Trophoblast cell (in vitro differentiated cells and primary cell): ENCODE results near the gene BTG4.

ENCODE experiments used
- DNase-seq, 2 donors: peaks; one replicate each; pipeline ENCODE4 v3.0.0-alpha.2; 2016
- H2AFZ ChIP-seq: 2 replicates; pipeline ENCODE4 v1.6.1; 2013; ENCODE audit warnings: low read length, moderate library complexity, mild to moderate bottlenecking; ENCODE audit not compliant: insufficient read depth, poor library complexity
- H2AK5ac ChIP-seq: 2 replicates; pipeline ENCODE4 v1.6.1; 2013; ENCODE audit warnings: mild to moderate bottlenecking, low read length
- H2BK120ac ChIP-seq: 2 replicates; pipeline ENCODE4 v1.6.1; 2013; ENCODE audit warnings: low read length, mild to moderate bottlenecking, moderate library complexity; ENCODE audit not compliant: insufficient read depth, poor library complexity
- H2BK12ac ChIP-seq: 2 replicates; pipeline ENCODE4 v1.6.1; 2013; ENCODE audit warnings: mild to moderate bottlenecking, low read length, moderate library complexity
- H2BK5ac ChIP-seq: 2 replicates; pipeline ENCODE4 v1.6.1; 2013; ENCODE audit warnings: low read length, low read depth, moderate library complexity, mild to moderate bottlenecking; ENCODE audit not compliant: poor library complexity
- H3K14ac ChIP-seq: 2 replicates; pipeline ENCODE4 v1.6.1; 2013; ENCODE audit warnings: mild to moderate bottlenecking, low read length
- H3K18ac ChIP-seq: 2 replicates; pipeline ENCODE4 v1.6.1; 2013; ENCODE audit warnings: mild to moderate bottlenecking, low read length
- H3K23ac ChIP-seq: 2 replicates; pipeline ENCODE4 v1.6.1; 2013; ENCODE audit warnings: low read length
- H3K27ac ChIP-seq: 2 replicates; pipeline ENCODE4 v1.5.1; 2013; ENCODE audit warnings: low read depth, mild to moderate bottlenecking, inconsistent platforms, low read length, moderate library complexity
- H3K27me3 ChIP-seq: 2 replicates; pipeline ENCODE4 v1.6.1; 2013; ENCODE audit warnings: inconsistent platforms, mild to moderate bottlenecking, low read length, moderate library complexity; ENCODE audit not compliant: insufficient read depth
- H3K36me3 ChIP-seq, 2 experiments: 1 replicate in 1 of 2; 2 replicates in 1 of 2; pipeline ENCODE4 v1.6.1; 2013; ENCODE audit warnings: low read length in 2 of 2, mild to moderate bottlenecking in 2 of 2, moderate library complexity in 1 of 2; ENCODE audit not compliant: insufficient read depth in 2 of 2, control insufficient read depth in 1 of 2
- H3K4ac ChIP-seq: 2 replicates; pipeline ENCODE4 v1.6.1; 2013; ENCODE audit warnings: low read depth, mild to moderate bottlenecking, low read length, moderate library complexity
- H3K4me1 ChIP-seq, 2 experiments: 1 replicate in 1 of 2; 2 replicates in 1 of 2; pipeline ENCODE4 v1.6.1; 2013; ENCODE audit warnings: low read length in 2 of 2, mild to moderate bottlenecking in 2 of 2, moderate library complexity in 1 of 2; ENCODE audit not compliant: insufficient read depth in 2 of 2, control insufficient read depth in 1 of 2
- H3K4me2 ChIP-seq: 2 replicates; pipeline ENCODE4 v1.6.1; 2013; ENCODE audit warnings: inconsistent platforms, mild to moderate bottlenecking, low read length, moderate library complexity
- H3K4me3 ChIP-seq: 2 replicates; pipeline ENCODE4 v1.5.1; 2013; ENCODE audit warnings: mild to moderate bottlenecking, low read depth, low read length, inconsistent platforms
- H3K79me1 ChIP-seq: one replicate; pipeline ENCODE4 v1.6.1; 2013; ENCODE audit warnings: low read length
- H3K79me2 ChIP-seq: 2 replicates; pipeline ENCODE4 v1.6.1; 2013; ENCODE audit warnings: low read length, mild to moderate bottlenecking; ENCODE audit not compliant: control insufficient read depth, insufficient read depth, poor library complexity
- H3K9ac ChIP-seq: 2 replicates; pipeline ENCODE4 v1.6.1; 2013; ENCODE audit warnings: mild to moderate bottlenecking, low read length
- H3K9me3 ChIP-seq: 2 replicates; pipeline ENCODE4 v1.6.1; 2013; ENCODE audit warnings: low read depth, mild to moderate bottlenecking, control low read depth, inconsistent platforms, low read length; ENCODE audit not compliant: insufficient read depth
- H4K12ac ChIP-seq: 2 replicates; pipeline ENCODE4 v1.6.1; 2013; ENCODE audit warnings: low read depth, mild to moderate bottlenecking, low read length, moderate library complexity
- H4K8ac ChIP-seq: 2 replicates; pipeline ENCODE4 v1.6.1; 2013; ENCODE audit warnings: low read depth, mild to moderate bottlenecking, low read length, moderate library complexity
- H4K91ac ChIP-seq: one replicate; pipeline ENCODE4 v1.6.1; 2013; ENCODE audit warnings: low read depth, mild to moderate bottlenecking, low read length, moderate library complexity
- WGBS: extraction: QIAGEN DNeasy Blood & Tissue Kit; methylation state at CpG from one replicate; pipeline ENCODE4 v1.1.7; 2013; ENCODE audit warnings: missing lambda C conversion rate; ENCODE audit not compliant: insufficient read length, insufficient coverage; ENCODE audit errors: extremely low coverage; 5-methylcytosine and 5-hydroxymethylcytosine counted together

Gene BTG4

GRCh38 chr11:111532365-111532709, 20.2 kb upstream of the BTG4 start:
- H3K27me3 ChIP-seq = no peaks in the 10 kb centered on the region
- peaks cover 12% of the 10 kb centered on the region for H3K79me1 ChIP-seq
- H3K4ac ChIP-seq = no peak overlapping the region
- peak overlapping the region; percentile 17 for H4K91ac ChIP-seq
- H4K8ac ChIP-seq = no peak overlapping the region
- H2BK12ac ChIP-seq = peak overlapping the region; percentile 27
- no peak overlapping the region for H2AK5ac ChIP-seq
- H3K14ac ChIP-seq = no peak overlapping the region
- no peak overlapping the region for H3K23ac ChIP-seq
- WGBS = no CpG with 5 or more reads among the region's 5 CpGs
- peaks cover 9 to 11% of the 10 kb centered on the region in 2 experiments for H3K4me1 ChIP-seq
- H4K12ac ChIP-seq = no peak overlapping the region
- no peak overlapping the region for H2BK5ac ChIP-seq
- no peak overlapping the region for H3K4me2 ChIP-seq
- H3K9me3 ChIP-seq = no peaks in the 10 kb centered on the region
- H3K27ac ChIP-seq = no peak overlapping the region
- no peaks in the 10 kb centered on the region for H3K79me2 ChIP-seq
- no peak overlapping the region for H3K9ac ChIP-seq
- H2AFZ ChIP-seq = no peak overlapping the region
- H2BK120ac ChIP-seq = no peak overlapping the region
- DNase-seq = peak in 1 of 2 donors; percentile 50
- no peaks in the 10 kb centered on the region for H3K36me3 ChIP-seq
- no peak overlapping the region for H3K4me3 ChIP-seq
- no peak overlapping the region for H3K18ac ChIP-seq

DNA sequence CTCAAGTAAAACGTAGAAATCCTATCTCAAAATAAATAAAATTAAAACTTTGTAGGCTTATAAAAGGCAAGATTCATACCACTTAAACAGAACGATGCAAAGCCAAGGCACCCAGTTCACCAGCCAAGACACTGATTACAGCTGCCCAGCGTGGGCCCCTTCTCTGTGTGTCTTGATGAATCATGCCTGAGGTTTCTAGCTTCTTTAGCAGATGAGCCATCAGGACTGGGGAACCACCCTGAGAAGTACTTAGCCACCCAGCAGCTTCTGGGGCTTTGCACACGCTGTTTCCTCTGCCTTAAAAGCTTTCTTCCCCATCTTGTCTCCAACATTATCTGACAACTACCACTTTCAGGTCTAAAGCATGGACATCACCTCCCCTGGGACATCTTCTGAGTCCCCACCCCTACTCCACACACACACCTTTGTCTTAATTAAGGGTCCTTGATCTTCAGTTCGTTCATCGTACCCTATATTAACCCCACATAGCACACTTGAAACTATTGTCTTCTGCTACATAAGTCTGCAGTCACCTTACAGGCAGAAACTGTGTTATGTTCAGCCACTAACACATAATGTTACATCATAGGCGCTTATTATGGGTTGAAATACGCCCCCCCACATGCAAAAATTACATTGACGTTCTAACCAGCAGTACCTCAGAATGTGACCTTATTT, 19.6 kb upstream of the BTG4 start:
- Histone ChIP-seq H3K23ac (no peak overlapping the region), H3K27ac (peak overlapping the region; percentile 67)
- WGBS = no CpG with 5 or more reads among the region's 9 CpGs

GRCh38 chr11:111531136-111531535, 18.9 kb upstream of the BTG4 start:
- DNase-seq = no peak
- no peak overlapping the region for H3K18ac ChIP-seq
- H3K36me3 ChIP-seq = no peaks in the 10 kb centered on the region
- H3K79me2 ChIP-seq = no peaks in the 10 kb centered on the region
- H3K4ac ChIP-seq = no peak overlapping the region
- H3K4me2 ChIP-seq = no peak overlapping the region
- no peak overlapping the region for H3K27ac ChIP-seq
- no peak overlapping the region for H4K91ac ChIP-seq
- no peak overlapping the region for H2BK120ac ChIP-seq
- peaks cover 9 to 16% of the 10 kb centered on the region in 2 experiments for H3K4me1 ChIP-seq
- H2BK5ac ChIP-seq = no peak overlapping the region
- no peak overlapping the region for H2BK12ac ChIP-seq
- H4K12ac ChIP-seq = no peak overlapping the region
- no peak overlapping the region for H4K8ac ChIP-seq
- no peak overlapping the region for H3K4me3 ChIP-seq
- no peak overlapping the region for H2AFZ ChIP-seq
- H3K9ac ChIP-seq = no peak overlapping the region
- peaks cover 13% of the 10 kb centered on the region for H3K79me1 ChIP-seq
- no peaks in the 10 kb centered on the region for H3K9me3 ChIP-seq
- H3K27me3 ChIP-seq = no peaks in the 10 kb centered on the region
- H3K14ac ChIP-seq = no peak overlapping the region
- no peak overlapping the region for H2AK5ac ChIP-seq
- no peak overlapping the region for H3K23ac ChIP-seq

More for the DNA sequence above, 19.6 kb upstream of the BTG4 start:
- H3K9me3 ChIP-seq = no peaks in the 10 kb centered on the region
- H2BK12ac ChIP-seq = peak overlapping the region; percentile 87
- peak overlapping the region; percentile 82 for H4K91ac ChIP-seq
- peak overlapping the region; percentile 85 for H2BK5ac ChIP-seq
- H2AFZ ChIP-seq = no peak overlapping the region
- peak overlapping the region; percentile 22 for H4K8ac ChIP-seq
- H2AK5ac ChIP-seq = peak overlapping the region; percentile 69
- H3K27me3 ChIP-seq = no peaks in the 10 kb centered on the region
- peaks cover 12% of the 10 kb centered on the region for H3K79me1 ChIP-seq
- no peak overlapping the region for H3K9ac ChIP-seq
- H3K36me3 ChIP-seq = no peaks in the 10 kb centered on the region
- peaks cover 9 to 11% of the 10 kb centered on the region in 2 experiments for H3K4me1 ChIP-seq
- no peaks in the 10 kb centered on the region for H3K79me2 ChIP-seq
- H3K4me2 ChIP-seq = no peak overlapping the region
- peak overlapping the region; percentile 81 for H3K14ac ChIP-seq
- peak; percentile 71 to 72 for DNase-seq
- H3K18ac ChIP-seq = no peak overlapping the region
- no peak overlapping the region for H3K4me3 ChIP-seq
- H3K4ac ChIP-seq = peak overlapping the region; percentile 37
- H4K12ac ChIP-seq = peak overlapping the region; percentile 43
- peak overlapping the region; percentile 77 for H2BK120ac ChIP-seq

- Histone ChIP-seq H3K9ac (no peak overlapping the region), H4K12ac (no peak overlapping the region), H3K27ac (peak overlapping the region; percentile 57), H3K4ac (no peak overlapping the region), H2AFZ (no peak overlapping the region), H3K79me2 (peaks cover 2% of the 10 kb centered on the region), H2AK5ac (no peak overlapping the region), H3K23ac (no peak overlapping the region), H3K79me1 (peaks cover 16% of the 10 kb centered on the region), H4K91ac (no peak overlapping the region), H2BK12ac (no peak overlapping the region), H3K4me1 (peaks cover 13 to 19% of the 10 kb centered on the region in 2 experiments), H3K36me3 (no peaks in the 10 kb centered on the region), H3K18ac (no peak overlapping the region), H3K9me3 (no peaks in the 10 kb centered on the region), H3K4me2 (no peak overlapping the region), H4K8ac (no peak overlapping the region), H3K14ac (no peak overlapping the region), H2BK5ac (no peak overlapping the region), H3K4me3 (no peak overlapping the region), H3K27me3 (no peaks in the 10 kb centered on the region), H2BK120ac (no peak overlapping the region)
- WGBS = no CpG with 5 or more reads among the region's 3 CpGs
- DNase-seq = peak; percentile 13 to 47
Measured at GRCh38 chr11:111530091-111530490, 17.9 kb upstream of the BTG4 start.
